GM12864 (cell line): Measurements from ENCODE around the gene TAMM41.
"Not testable (repeated sequence)": the region's sequence is repeated elsewhere in the genome, so short reads cannot be mapped to it uniquely, and the experiment has no call there.

Source experiments
- DNase-seq: peaks from one replicate; pipeline ENCODE4 v3.0.0-alpha.2; 2011; ENCODE audit warnings: low read depth
- H3K4me3 ChIP-seq: 2 replicates; pipeline ENCODE4 v1.5.1; 2011; ENCODE audit warnings: mild to moderate bottlenecking, low read depth, low read length, control low read depth
- CTCF ChIP-seq: IDR thresholded peaks from 2 replicates; pipeline ENCODE4 v1.5.1; 2011; ENCODE audit warnings: low read depth, mild to moderate bottlenecking, moderate library complexity, low read length, control low read depth, inconsistent platforms; ENCODE audit errors: missing control alignments

The TAMM41 gene

GRCh38 chr3:11759996-11760395, 86.7 kb downstream of the TAMM41 start:
- H3K4me3 ChIP-seq, result no peak overlapping the region
- no peak for DNase-seq

GRCh38 chr3:11757929-11758328, 88.8 kb downstream of the TAMM41 start:
- H3K4me3 ChIP-seq, result no peak overlapping the region
- no peak for DNase-seq
- TF ChIP-seq CTCF, result no peak

More at GRCh38 chr3:11759996-11760395, 86.7 kb downstream of the TAMM41 start:
- TF ChIP-seq CTCF, result no peak

GRCh38 chr3:11757441-11757875, 89.2 kb downstream of the TAMM41 start:
- DNase-seq, result no peak
- TF ChIP-seq CTCF, result no peak
- H3K4me3 ChIP-seq, result no peak overlapping the region

- TF ChIP-seq CTCF, result no peak
- no peak for DNase-seq
- no peak overlapping the region for H3K4me3 ChIP-seq
These were observed 91.4 kb downstream of the TAMM41 start for GRCh38 chr3:11755276-11755675.

- H3K4me3 ChIP-seq, DNase-seq: not testable (repeated sequence)
These were observed 94.4 kb downstream of the TAMM41 start for GRCh38 chr3:11752254-11752653.

GRCh38 chr3:11748306-11748705, 98.4 kb downstream of the TAMM41 start:
- DNase-seq, H3K4me3 ChIP-seq: not testable (repeated sequence)
